Measurements from ENCODE around the gene INO80E.
A peak's percentile ranks its signal among the peaks of the same experiment; 100 is the strongest.

GRCh38 chr16:30052671-30053372 is 56.8 kb downstream of the INO80E start:
- TF ChIP-seq YY1 (IDR thresholded peaks at IDR 0.05; ENCODE audit: low read depth) (no peak), SIN3A (IDR thresholded peaks at IDR 0.05; ENCODE audit: borderline replicate concordance, low read depth, low read length) (peak; percentile 98), REST (IDR thresholded peaks at IDR 0.05; ENCODE audit: low read depth, low read length) (peak; percentile 73; the same call in 1 of the 2 replicates), ELF1 (IDR thresholded peaks at IDR 0.05) (peak; percentile 49), SMC3 (IDR thresholded peaks at IDR 0.05; ENCODE audit: low read depth, low read length) (no peak), GABPA (IDR thresholded peaks at IDR 0.05; ENCODE audit: low read depth) (no peak), RCOR1 (IDR thresholded peaks at IDR 0.05; ENCODE audit: low read length) (no peak), MXI1 (IDR thresholded peaks at IDR 0.05; ENCODE audit: low read depth, low read length) (peak; percentile 90), CHD2 (IDR thresholded peaks at IDR 0.05; ENCODE audit: low read length, partially characterized antibody) (no peak), RAD21 (IDR thresholded peaks at IDR 0.05; ENCODE audit: low read length) (no peak), NFIC (IDR thresholded peaks at IDR 0.05; ENCODE audit: borderline replicate concordance) (no peak)
- TF ChIP-seq, protein P1, sequence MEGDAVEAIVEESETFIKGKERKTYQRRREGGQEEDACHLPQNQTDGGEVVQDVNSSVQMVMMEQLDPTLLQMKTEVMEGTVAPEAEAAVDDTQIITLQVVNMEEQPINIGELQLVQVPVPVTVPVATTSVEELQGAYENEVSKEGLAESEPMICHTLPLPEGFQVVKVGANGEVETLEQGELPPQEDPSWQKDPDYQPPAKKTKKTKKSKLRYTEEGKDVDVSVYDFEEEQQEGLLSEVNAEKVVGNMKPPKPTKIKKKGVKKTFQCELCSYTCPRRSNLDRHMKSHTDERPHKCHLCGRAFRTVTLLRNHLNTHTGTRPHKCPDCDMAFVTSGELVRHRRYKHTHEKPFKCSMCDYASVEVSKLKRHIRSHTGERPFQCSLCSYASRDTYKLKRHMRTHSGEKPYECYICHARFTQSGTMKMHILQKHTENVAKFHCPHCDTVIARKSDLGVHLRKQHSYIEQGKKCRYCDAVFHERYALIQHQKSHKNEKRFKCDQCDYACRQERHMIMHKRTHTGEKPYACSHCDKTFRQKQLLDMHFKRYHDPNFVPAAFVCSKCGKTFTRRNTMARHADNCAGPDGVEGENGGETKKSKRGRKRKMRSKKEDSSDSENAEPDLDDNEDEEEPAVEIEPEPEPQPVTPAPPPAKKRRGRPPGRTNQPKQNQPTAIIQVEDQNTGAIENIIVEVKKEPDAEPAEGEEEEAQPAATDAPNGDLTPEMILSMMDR (IDR thresholded peaks at IDR 0.05) = no peak

Data from SK-N-SH (cell line).